Measurements from ENCODE around the gene ANGEL2.

Gene ANGEL2

DNA sequence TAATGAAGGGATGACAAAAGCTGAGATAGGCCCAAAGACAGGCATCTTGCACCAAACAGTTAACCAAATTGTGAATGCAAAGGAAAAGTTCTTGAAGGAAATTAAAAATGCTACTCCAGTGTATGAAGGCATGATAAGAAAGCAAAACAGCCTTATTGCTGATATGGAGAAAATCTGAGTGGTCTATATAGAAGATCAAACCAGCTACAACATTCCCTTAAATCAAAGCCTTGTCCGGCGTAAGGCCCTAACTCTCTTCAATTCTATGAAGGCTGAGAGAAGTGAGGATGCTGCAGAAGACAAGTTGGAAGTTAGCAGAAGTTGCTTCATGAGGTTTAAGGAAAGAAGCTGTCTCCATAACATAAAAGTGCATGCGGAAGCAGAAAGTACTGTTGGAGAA lies 4.3 kb upstream of the ANGEL2 start (continued):
- TF ChIP-seq, protein P1, sequence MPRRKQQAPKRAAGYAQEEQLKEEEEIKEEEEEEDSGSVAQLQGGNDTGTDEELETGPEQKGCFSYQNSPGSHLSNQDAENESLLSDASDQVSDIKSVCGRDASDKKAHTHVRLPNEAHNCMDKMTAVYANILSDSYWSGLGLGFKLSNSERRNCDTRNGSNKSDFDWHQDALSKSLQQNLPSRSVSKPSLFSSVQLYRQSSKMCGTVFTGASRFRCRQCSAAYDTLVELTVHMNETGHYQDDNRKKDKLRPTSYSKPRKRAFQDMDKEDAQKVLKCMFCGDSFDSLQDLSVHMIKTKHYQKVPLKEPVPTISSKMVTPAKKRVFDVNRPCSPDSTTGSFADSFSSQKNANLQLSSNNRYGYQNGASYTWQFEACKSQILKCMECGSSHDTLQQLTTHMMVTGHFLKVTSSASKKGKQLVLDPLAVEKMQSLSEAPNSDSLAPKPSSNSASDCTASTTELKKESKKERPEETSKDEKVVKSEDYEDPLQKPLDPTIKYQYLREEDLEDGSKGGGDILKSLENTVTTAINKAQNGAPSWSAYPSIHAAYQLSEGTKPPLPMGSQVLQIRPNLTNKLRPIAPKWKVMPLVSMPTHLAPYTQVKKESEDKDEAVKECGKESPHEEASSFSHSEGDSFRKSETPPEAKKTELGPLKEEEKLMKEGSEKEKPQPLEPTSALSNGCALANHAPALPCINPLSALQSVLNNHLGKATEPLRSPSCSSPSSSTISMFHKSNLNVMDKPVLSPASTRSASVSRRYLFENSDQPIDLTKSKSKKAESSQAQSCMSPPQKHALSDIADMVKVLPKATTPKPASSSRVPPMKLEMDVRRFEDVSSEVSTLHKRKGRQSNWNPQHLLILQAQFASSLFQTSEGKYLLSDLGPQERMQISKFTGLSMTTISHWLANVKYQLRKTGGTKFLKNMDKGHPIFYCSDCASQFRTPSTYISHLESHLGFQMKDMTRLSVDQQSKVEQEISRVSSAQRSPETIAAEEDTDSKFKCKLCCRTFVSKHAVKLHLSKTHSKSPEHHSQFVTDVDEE (CRISPR knock-in tag; IDR thresholded peaks at IDR 0.05): no peak
- TF ChIP-seq, protein P2, sequence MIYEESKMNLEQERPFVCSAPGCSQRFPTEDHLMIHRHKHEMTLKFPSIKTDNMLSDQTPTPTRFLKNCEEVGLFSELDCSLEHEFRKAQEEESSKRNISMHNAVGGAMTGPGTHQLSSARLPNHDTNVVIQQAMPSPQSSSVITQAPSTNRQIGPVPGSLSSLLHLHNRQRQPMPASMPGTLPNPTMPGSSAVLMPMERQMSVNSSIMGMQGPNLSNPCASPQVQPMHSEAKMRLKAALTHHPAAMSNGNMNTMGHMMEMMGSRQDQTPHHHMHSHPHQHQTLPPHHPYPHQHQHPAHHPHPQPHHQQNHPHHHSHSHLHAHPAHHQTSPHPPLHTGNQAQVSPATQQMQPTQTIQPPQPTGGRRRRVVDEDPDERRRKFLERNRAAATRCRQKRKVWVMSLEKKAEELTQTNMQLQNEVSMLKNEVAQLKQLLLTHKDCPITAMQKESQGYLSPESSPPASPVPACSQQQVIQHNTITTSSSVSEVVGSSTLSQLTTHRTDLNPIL (CRISPR knock-in tag; IDR thresholded peaks at IDR 0.05; ENCODE audit: low read depth): no peak
- TF ChIP-seq ZC3H10 (CRISPR knock-in tag; IDR thresholded peaks at IDR 0.05): no peak
- no peak for TF ChIP-seq OSR1 (CRISPR knock-in tag; IDR thresholded peaks at IDR 0.05)
- TF ChIP-seq, protein P3, sequence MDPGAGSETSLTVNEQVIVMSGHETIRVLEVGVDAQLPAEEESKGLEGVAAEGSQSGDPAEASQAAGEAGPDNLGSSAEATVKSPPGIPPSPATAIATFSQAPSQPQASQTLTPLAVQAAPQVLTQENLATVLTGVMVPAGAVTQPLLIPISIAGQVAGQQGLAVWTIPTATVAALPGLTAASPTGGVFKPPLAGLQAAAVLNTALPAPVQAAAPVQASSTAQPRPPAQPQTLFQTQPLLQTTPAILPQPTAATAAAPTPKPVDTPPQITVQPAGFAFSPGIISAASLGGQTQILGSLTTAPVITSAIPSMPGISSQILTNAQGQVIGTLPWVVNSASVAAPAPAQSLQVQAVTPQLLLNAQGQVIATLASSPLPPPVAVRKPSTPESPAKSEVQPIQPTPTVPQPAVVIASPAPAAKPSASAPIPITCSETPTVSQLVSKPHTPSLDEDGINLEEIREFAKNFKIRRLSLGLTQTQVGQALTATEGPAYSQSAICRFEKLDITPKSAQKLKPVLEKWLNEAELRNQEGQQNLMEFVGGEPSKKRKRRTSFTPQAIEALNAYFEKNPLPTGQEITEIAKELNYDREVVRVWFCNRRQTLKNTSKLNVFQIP (CRISPR knock-in tag; IDR thresholded peaks at IDR 0.05; ENCODE audit: borderline replicate concordance, low read depth): no peak
- TF ChIP-seq ZFP3 (CRISPR knock-in tag; IDR thresholded peaks at IDR 0.05): no peak

DNA sequence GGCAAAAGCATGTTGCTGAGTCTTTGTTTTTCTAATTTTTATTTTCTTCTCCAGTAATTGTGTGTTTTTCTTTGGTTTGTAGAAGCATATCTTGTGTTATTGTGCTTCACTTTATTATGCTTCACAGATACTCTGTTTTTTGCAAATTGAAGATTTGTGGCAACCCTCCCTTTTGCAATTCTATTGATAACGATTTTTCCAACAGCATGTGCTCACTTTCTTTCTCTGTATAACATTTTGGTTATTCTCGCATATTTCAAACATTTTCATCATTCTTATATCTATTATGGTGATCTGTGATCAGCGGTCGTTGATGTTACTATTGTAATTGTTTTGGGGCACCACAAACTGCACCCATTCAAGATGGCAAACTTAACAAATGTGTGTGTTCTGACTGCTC lies 3.8 kb upstream of the ANGEL2 start:
- no peak for ATAC-seq

DNA sequence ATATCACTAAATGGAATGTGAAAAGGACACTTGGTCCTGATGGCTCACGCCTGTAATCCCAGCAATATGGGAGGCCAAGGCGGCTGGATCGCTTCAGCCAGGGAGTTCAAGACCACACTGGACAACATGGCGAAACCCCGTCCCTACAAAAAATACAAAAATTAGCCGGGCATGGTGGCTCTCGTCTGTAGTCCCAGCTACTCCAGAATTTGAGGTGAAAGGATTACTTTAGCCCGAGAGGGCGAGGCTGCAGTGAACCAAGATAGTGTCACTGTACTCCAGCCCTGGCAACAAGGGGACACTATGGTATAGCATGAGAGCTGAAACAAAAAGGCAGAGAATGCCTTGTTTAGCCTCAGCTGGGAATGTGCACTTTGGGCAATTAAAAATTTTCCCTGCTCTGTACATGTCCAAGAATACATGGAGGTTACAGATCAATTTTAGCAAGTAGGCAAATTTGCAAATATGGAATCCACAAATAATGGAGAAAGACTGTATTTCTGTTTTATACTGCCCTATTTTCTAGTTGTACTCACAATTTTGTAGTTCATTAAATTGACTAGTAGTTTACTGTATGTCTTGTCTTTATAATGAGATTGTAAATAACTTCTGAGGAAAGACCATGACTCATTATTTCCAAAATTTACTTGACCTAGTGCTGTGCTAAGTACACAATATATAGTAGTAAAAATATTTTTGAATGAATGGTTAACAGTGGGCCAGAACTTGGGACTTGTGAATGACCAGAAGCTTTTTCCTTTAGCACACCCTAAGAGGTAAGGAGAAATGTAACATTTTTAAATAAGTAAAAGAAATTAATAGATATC lies 2.0 kb upstream of the ANGEL2 start:
- no peak for ATAC-seq
- TF ChIP-seq ZNF565 (CRISPR knock-in tag; conservative IDR thresholded peaks at IDR 0.05; ENCODE audit: low read depth) (no peak), ARNTL (CRISPR knock-in tag; IDR thresholded peaks at IDR 0.05; ENCODE audit: borderline replicate concordance, low read depth) (no peak), ISL1 (CRISPR knock-in tag; IDR thresholded peaks at IDR 0.05) (no peak), RARB (CRISPR knock-in tag; IDR thresholded peaks at IDR 0.05) (no peak), TOX (CRISPR knock-in tag; IDR thresholded peaks at IDR 0.05; ENCODE audit: borderline replicate concordance) (no peak), BACH2 (CRISPR knock-in tag; IDR thresholded peaks at IDR 0.05; ENCODE audit: borderline replicate concordance) (no peak)

More for the DNA sequence above, 3.8 kb upstream of the ANGEL2 start:
- TF ChIP-seq, protein P4, sequence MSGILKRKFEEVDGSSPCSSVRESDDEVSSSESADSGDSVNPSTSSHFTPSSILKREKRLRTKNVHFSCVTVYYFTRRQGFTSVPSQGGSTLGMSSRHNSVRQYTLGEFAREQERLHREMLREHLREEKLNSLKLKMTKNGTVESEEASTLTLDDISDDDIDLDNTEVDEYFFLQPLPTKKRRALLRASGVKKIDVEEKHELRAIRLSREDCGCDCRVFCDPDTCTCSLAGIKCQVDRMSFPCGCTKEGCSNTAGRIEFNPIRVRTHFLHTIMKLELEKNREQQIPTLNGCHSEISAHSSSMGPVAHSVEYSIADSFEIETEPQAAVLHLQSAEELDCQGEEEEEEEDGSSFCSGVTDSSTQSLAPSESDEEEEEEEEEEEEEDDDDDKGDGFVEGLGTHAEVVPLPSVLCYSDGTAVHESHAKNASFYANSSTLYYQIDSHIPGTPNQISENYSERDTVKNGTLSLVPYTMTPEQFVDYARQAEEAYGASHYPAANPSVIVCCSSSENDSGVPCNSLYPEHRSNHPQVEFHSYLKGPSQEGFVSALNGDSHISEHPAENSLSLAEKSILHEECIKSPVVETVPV (CRISPR knock-in tag; IDR thresholded peaks at IDR 0.05): no peak
- TF ChIP-seq ZFP30 (CRISPR knock-in tag; IDR thresholded peaks at IDR 0.05) (no peak), TCF4 (CRISPR knock-in tag; IDR thresholded peaks at IDR 0.05; ENCODE audit: borderline replicate concordance) (no peak), PPARA (CRISPR knock-in tag; IDR thresholded peaks at IDR 0.05; ENCODE audit: borderline replicate concordance) (no peak), SNAI2 (CRISPR knock-in tag; IDR thresholded peaks at IDR 0.05) (no peak), ZC3H10 (CRISPR knock-in tag; IDR thresholded peaks at IDR 0.05) (no peak), ISL1 (CRISPR knock-in tag; IDR thresholded peaks at IDR 0.05) (no peak)
- TF ChIP-seq, protein P5, sequence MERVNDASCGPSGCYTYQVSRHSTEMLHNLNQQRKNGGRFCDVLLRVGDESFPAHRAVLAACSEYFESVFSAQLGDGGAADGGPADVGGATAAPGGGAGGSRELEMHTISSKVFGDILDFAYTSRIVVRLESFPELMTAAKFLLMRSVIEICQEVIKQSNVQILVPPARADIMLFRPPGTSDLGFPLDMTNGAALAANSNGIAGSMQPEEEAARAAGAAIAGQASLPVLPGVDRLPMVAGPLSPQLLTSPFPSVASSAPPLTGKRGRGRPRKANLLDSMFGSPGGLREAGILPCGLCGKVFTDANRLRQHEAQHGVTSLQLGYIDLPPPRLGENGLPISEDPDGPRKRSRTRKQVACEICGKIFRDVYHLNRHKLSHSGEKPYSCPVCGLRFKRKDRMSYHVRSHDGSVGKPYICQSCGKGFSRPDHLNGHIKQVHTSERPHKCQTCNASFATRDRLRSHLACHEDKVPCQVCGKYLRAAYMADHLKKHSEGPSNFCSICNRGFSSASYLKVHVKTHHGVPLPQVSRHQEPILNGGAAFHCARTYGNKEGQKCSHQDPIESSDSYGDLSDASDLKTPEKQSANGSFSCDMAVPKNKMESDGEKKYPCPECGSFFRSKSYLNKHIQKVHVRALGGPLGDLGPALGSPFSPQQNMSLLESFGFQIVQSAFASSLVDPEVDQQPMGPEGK (CRISPR knock-in tag; IDR thresholded peaks at IDR 0.05; ENCODE audit: borderline replicate concordance): no peak
- TF ChIP-seq, protein P2 (CRISPR knock-in tag; IDR thresholded peaks at IDR 0.05; ENCODE audit: low read depth): no peak
